ENCODE measurements around the gene CENPM.
A peak's percentile ranks its signal among the peaks of the same experiment; 100 is the strongest.

Gene CENPM

DNA sequence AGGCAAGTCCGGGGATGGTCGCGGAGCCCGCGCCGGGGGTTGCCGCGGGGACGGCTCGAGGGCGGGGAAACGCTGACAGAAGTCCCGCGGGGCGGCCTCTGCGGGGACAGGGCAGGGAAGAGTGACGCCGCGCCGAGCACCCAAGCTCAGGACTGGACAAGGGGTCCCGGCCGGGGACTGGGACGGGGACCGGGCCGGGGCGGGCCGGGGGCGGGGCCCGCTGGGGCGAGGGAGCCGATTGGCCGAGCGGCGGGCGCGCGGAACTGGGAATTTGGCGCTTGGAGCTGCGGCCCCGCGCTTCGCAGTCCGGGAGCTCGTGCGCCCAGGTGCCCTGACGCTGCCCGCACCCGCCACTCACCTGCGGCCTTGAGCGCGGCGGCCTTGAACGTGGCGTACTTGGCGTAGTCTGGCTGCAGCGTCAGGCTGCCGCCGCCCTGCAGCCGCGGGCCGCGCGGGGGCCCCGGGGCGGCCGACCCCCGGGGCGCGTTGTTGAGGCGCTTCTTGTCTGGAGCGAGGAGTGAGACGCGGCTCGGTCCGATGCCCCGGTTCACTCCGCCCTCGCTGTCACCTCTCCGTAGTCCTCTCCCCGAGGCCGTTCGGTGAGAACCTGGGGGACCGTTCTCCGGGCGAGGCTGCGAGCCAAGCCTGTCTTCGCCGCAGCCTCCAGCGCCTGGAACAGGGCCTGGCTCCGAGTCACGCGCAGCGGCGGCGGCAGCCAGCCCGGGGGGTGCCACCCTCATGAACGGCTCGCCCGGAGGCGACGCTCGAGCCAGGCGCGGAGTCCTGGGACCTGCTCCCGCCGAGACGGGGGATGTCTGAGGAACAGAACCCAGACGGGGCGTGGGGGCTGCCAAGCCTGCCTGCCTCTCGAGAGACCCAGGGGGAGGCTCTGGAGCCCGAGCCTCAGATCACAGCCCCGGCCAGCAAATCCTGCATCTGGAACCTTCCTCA lies 36.6 kb downstream of the CENPM start:
- Histone ChIP-seq H3K9ac (ENCODE audit: low read depth, low read length) (no peak overlapping the region), H3K4me1 (ENCODE audit: insufficient read depth, low read length) (no peaks in the 10 kb centered on the region; the same call in 1 of the 2 replicates), H3K4me3 (ENCODE audit: low read depth in 1 of 2, low read length in 2 of 2) (no peak overlapping the region), H2AFZ (ENCODE audit: low read depth, low read length) (no peak overlapping the region), H3K4me2 (ENCODE audit: insufficient read depth, low read length) (no peak overlapping the region), H3K36me3 (ENCODE audit: insufficient read depth, low read length) (peaks cover 21% of the 10 kb centered on the region), H4K20me1 (ENCODE audit: insufficient read depth, low read length) (peaks cover 41% of the 10 kb centered on the region), H3K27me3 (ENCODE audit: insufficient read depth, low read length, poor library complexity) (peaks cover 3% of the 10 kb centered on the region), H3K27ac (ENCODE audit: low read length) (no peak overlapping the region), H3K9me3 (ENCODE audit: insufficient read depth, low read length, severe bottlenecking) (no peaks in the 10 kb centered on the region), H3K79me2 (ENCODE audit: insufficient read depth, low read length) (no peaks in the 10 kb centered on the region)
- no peak for TF ChIP-seq EZH2 (IDR thresholded peaks at IDR 0.05; ENCODE audit: borderline replicate concordance, low read depth, low read length, severe bottlenecking)
- TF ChIP-seq, protein P1, sequence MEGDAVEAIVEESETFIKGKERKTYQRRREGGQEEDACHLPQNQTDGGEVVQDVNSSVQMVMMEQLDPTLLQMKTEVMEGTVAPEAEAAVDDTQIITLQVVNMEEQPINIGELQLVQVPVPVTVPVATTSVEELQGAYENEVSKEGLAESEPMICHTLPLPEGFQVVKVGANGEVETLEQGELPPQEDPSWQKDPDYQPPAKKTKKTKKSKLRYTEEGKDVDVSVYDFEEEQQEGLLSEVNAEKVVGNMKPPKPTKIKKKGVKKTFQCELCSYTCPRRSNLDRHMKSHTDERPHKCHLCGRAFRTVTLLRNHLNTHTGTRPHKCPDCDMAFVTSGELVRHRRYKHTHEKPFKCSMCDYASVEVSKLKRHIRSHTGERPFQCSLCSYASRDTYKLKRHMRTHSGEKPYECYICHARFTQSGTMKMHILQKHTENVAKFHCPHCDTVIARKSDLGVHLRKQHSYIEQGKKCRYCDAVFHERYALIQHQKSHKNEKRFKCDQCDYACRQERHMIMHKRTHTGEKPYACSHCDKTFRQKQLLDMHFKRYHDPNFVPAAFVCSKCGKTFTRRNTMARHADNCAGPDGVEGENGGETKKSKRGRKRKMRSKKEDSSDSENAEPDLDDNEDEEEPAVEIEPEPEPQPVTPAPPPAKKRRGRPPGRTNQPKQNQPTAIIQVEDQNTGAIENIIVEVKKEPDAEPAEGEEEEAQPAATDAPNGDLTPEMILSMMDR (IDR thresholded peaks at IDR 0.05; ENCODE audit: borderline replicate concordance, extremely low read depth, low read length, poor library complexity, severe bottlenecking) = no peak
- DNase-seq = no peak
- no peak for ATAC-seq (ENCODE audit: insufficient read depth, low read depth)

DNA sequence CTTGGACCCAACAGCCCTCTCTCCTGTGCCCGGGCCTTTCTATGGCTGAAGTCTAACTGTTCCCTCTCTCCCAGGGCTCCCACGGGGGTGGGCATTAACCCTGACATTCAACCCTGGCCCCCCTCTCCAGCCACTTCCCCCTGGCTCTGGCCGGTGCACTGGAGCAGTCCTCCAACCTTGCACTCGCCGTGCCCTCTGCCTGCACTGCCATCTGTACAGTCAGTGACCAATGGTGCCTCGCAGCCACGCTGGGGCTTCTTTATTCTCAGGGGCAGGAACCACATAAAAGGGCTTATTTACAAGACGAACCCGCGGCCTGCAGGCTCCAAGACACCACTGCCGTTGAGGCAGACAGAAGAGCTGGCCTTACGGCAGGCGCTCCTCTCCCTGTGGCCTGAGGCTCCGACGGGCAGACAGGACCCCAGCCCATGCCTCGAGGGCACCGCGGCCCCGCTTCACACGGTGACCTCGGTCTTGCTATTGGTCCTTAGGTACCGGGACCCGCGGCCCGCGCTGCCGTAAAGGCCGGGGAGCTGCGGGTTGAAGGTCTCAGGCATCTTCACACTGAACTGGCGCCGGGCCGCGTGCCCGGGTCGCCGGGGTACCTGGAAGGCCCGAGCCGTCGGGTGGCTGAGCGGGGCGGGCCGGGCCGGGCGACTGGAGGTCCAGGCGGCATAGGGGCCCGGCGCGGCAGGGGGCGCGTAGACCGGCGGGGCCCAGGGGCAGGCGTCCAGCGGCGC lies 37.5 kb downstream of the CENPM start:
- Histone ChIP-seq H3K9ac (ENCODE audit: low read depth, low read length) (no peak overlapping the region), H2AFZ (ENCODE audit: low read depth, low read length) (no peak overlapping the region), H3K27me3 (ENCODE audit: insufficient read depth, low read length, poor library complexity) (no peaks in the 10 kb centered on the region), H3K36me3 (ENCODE audit: insufficient read depth, low read length) (peaks cover 30% of the 10 kb centered on the region), H3K27ac (ENCODE audit: low read length) (no peak overlapping the region), H4K20me1 (ENCODE audit: insufficient read depth, low read length) (peaks cover 40% of the 10 kb centered on the region), H3K4me1 (ENCODE audit: insufficient read depth, low read length) (no peaks in the 10 kb centered on the region), H3K79me2 (ENCODE audit: insufficient read depth, low read length) (no peaks in the 10 kb centered on the region), H3K9me3 (ENCODE audit: insufficient read depth, low read length, severe bottlenecking) (no peaks in the 10 kb centered on the region), H3K4me3 (ENCODE audit: low read depth in 1 of 2, low read length in 2 of 2) (no peak overlapping the region), H3K4me2 (ENCODE audit: insufficient read depth, low read length) (no peak overlapping the region)
- DNase-seq (no peak), ATAC-seq (ENCODE audit: insufficient read depth, low read depth) (no peak)
- no peak for TF ChIP-seq EZH2 (IDR thresholded peaks at IDR 0.05; ENCODE audit: borderline replicate concordance, low read depth, low read length, severe bottlenecking)
- TF ChIP-seq, protein P1 (IDR thresholded peaks at IDR 0.05; ENCODE audit: borderline replicate concordance, extremely low read depth, low read length, poor library complexity, severe bottlenecking) = no peak

DNA sequence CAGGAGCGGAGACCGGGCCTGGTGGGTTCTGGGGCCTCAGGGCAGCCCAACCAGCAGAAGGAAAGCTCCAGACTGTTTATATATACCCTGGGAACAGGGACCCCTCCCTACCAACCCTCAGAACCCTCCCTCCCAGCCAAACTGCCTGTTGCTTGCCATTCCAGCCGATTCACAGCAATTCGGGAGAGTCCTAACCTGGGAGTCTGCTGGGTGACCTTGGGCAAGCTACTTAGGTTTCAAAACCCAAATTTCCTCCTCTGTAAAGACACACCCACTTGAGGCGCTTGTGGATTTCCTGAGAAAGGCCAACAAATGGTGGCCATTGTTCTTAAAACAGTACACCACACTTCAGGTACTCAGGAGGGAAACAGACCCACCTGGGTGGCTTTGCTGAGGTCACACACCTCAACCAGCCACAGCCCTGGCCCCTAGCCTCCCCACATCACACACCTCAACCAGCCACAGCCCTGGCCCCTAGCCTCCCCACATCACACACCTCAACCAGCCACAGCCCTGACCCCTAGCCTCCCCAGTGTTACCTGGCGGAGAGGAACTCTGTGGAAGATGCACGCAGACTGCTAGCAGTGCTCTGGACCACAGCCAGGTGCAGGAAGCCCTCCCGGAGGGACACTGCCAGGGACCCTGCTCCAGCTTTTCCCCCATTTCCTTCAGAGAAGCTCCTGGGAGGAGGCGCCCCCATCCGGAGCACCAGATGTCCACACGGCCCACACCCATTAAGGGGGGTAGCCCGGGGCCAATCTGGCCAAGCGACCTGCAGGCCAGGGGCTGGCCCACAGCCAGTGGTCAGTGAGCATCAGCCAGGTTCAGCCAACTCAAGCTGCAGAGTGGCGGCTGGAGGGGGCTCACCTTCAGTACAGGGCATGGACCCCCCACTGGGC lies 38.3 kb downstream of the CENPM start:
- H2AFZ ChIP-seq (ENCODE audit: low read depth, low read length) = no peak overlapping the region
- no peak for TF ChIP-seq EZH2 (IDR thresholded peaks at IDR 0.05; ENCODE audit: borderline replicate concordance, low read depth, low read length, severe bottlenecking)
- H3K4me1 ChIP-seq (ENCODE audit: insufficient read depth, low read length) = no peaks in the 10 kb centered on the region
- no peak for DNase-seq
- peak; percentile 37; the same call in 2 of the 3 replicates for ATAC-seq (ENCODE audit: insufficient read depth, low read depth)
- no peaks in the 10 kb centered on the region for H3K79me2 ChIP-seq (ENCODE audit: insufficient read depth, low read length)
- no peaks in the 10 kb centered on the region for H3K9me3 ChIP-seq (ENCODE audit: insufficient read depth, low read length, severe bottlenecking)
- peaks cover 45% of the 10 kb centered on the region for H4K20me1 ChIP-seq (ENCODE audit: insufficient read depth, low read length)
- H3K4me2 ChIP-seq (ENCODE audit: insufficient read depth, low read length) = no peak overlapping the region
- H3K9ac ChIP-seq (ENCODE audit: low read depth, low read length) = no peak overlapping the region
- H3K36me3 ChIP-seq (ENCODE audit: insufficient read depth, low read length) = peaks cover 38% of the 10 kb centered on the region
- no peak overlapping the region for H3K4me3 ChIP-seq (ENCODE audit: low read depth in 1 of 2, low read length in 2 of 2)
- no peaks in the 10 kb centered on the region for H3K27me3 ChIP-seq (ENCODE audit: insufficient read depth, low read length, poor library complexity)
- no peak overlapping the region for H3K27ac ChIP-seq (ENCODE audit: low read length)
